DMS153 (cell line): ENCODE measurements around the gene EAF2.
"Not testable (repeated sequence)": the region's sequence is repeated elsewhere in the genome, so short reads cannot be mapped to it uniquely, and the experiment has no call there.

Experiments
- DNase-seq: peaks from one replicate; lab custom pipeline; 2025; lab: John Stamatoyannopoulos, UW

EAF2 gene

GRCh38 chr3:121834671-121835464, at the start of gene EAF2, which contains the start of gene IQCB1:
Gene EAF2, plus strand, starts transcription at chr3:121835209. Its CDS starts 77 bp downstream, at chr3:121835286.
Gene IQCB1, minus strand, starts transcription at chr3:121835060. Its CDS starts 6,100 bp downstream, at chr3:121828960.
- peak; percentile 92 for DNase-seq

GRCh38 chr3:121786485-121786884, 48.5 kb upstream of the EAF2 start:
- DNase-seq, result no peak

- no peak for DNase-seq
Measured at GRCh38 chr3:121793078-121793477, 41.9 kb upstream of the EAF2 start.

GRCh38 chr3:121794264-121794983, 40.6 kb upstream of the EAF2 start:
- DNase-seq, result no peak

GRCh38 chr3:121796970-121797369, 38.0 kb upstream of the EAF2 start:
- peak; percentile 50 for DNase-seq

GRCh38 chr3:121800906-121801305, 34.1 kb upstream of the EAF2 start:
- DNase-seq, result no peak

- no peak for DNase-seq
Measured at GRCh38 chr3:121803771-121804320, 31.2 kb upstream of the EAF2 start.

- no peak for DNase-seq
Measured at GRCh38 chr3:121809249-121809648, 25.8 kb upstream of the EAF2 start.

- DNase-seq, result no peak
Measured at GRCh38 chr3:121817753-121818152, 17.3 kb upstream of the EAF2 start.

GRCh38 chr3:121818578-121818977, 16.4 kb upstream of the EAF2 start:
- no peak for DNase-seq

- DNase-seq, result no peak
Measured at GRCh38 chr3:121819236-121819635, 15.8 kb upstream of the EAF2 start.

- no peak for DNase-seq
Measured at GRCh38 chr3:121821421-121822199, 13.4 kb upstream of the EAF2 start.

GRCh38 chr3:121822973-121823372, 12.0 kb upstream of the EAF2 start:
- DNase-seq, result no peak

- no peak for DNase-seq
Measured at GRCh38 chr3:121834157-121834670, 795 bp upstream of the EAF2 start.

GRCh38 chr3:121835465-121835801, 424 bp downstream of the EAF2 start:
- DNase-seq, result no peak

- no peak for DNase-seq
Measured at GRCh38 chr3:121836064-121836463, 1.1 kb downstream of the EAF2 start.

- DNase-seq, result no peak
Measured at GRCh38 chr3:121836481-121836880, 1.5 kb downstream of the EAF2 start.

- DNase-seq, result no peak
Measured at GRCh38 chr3:121839962-121840361, 5.0 kb downstream of the EAF2 start.

GRCh38 chr3:121844892-121845291, 9.9 kb downstream of the EAF2 start:
- no peak for DNase-seq

- no peak for DNase-seq
Measured at GRCh38 chr3:121852256-121852655, 17.2 kb downstream of the EAF2 start.

- no peak for DNase-seq
Measured at GRCh38 chr3:121855555-121855954, 20.5 kb downstream of the EAF2 start.

- not testable (repeated sequence) for DNase-seq
Measured at GRCh38 chr3:121857778-121858177, 22.8 kb downstream of the EAF2 start.
